Measurements from ENCODE around the gene HDAC2.
"Not testable (repeated sequence)": the region's sequence is repeated elsewhere in the genome, so short reads cannot be mapped to it uniquely, and the experiment has no call there.

- TF ChIP-seq CTCF (IDR thresholded peaks at IDR 0.05; ENCODE audit: low read length); EZH2 (optimal IDR thresholded peaks at IDR 0.05; ENCODE audit: low read depth, low read length): not testable (repeated sequence)
These were observed 46.2 kb upstream of the HDAC2 start for GRCh38 chr6:114017146-114017545.

Measured in MM.1S (cell line).